ENCODE data around the gene SORBS2. TPM values are rescaled to one million over a fixed set of nuclear protein-coding genes. Genes with fewer than 3 reads are reported as not detected.

Gene SORBS2
- total and polyA plus RNA-seq, 2 experiments from 2014 or later, result 0.32 to 1.5 TPM

GRCh38 chr4:185779517-185779916, 32.5 kb downstream of the SORBS2 start:
- no peaks in the 10 kb centered on the region for H3K27me3 ChIP-seq (replicated peaks; ENCODE audit: insufficient read depth)
- H3K36me3 ChIP-seq (ENCODE audit: low read depth), result no peaks in the 10 kb centered on the region
- H2AFZ ChIP-seq, result no peak overlapping the region
- H3K4me2 ChIP-seq (ENCODE audit: unreplicated experiment), result no peak overlapping the region
- peak; percentile 24 for DNase-seq
- peaks cover 19% of the 10 kb centered on the region for H3K4me1 ChIP-seq (ENCODE audit: insufficient read depth)
- 62 to 65% methylated on average over 3 of the region's 3 CpGs for WGBS, 2 experiments (ENCODE audit: low coverage in 1 of 2, low lambda C conversion rate in 2 of 2, missing lambda C conversion rate in 2 of 2)
- no peaks in the 10 kb centered on the region for H3K9me2 ChIP-seq (ENCODE audit: insufficient read depth)
- no peaks in the 10 kb centered on the region for H3K79me2 ChIP-seq (ENCODE audit: insufficient read depth)
- H3F3A ChIP-seq (ENCODE audit: insufficient read depth), result peaks cover 12% of the 10 kb centered on the region; the same call in 1 of the 2 replicates
- H3K4me3 ChIP-seq, result no peak overlapping the region
- TF ChIP-seq EZH2 (IDR thresholded peaks at IDR 0.05; ENCODE audit: insufficient read depth, poor library complexity, severe bottlenecking) (no peak), EZH2phosphoT487 (IDR thresholded peaks at IDR 0.05; ENCODE audit: insufficient read depth, low read depth) (no peak)
- in situ Hi-C loops (cut with MboI), result no loop called here
- H3K9me3 ChIP-seq (ENCODE audit: low read depth), result no peaks in the 10 kb centered on the region
- H3K9ac ChIP-seq, result no peak overlapping the region
- no peaks in the 10 kb centered on the region for H4K20me1 ChIP-seq (ENCODE audit: insufficient read depth)
- H3K27ac ChIP-seq, result no peak overlapping the region

- Histone ChIP-seq H3F3A (ENCODE audit: insufficient read depth) (peaks cover 16% of the 10 kb centered on the region; the same call in 1 of the 2 replicates), H3K9me2 (ENCODE audit: insufficient read depth) (no peaks in the 10 kb centered on the region), H3K36me3 (ENCODE audit: low read depth) (no peaks in the 10 kb centered on the region), H3K9me3 (ENCODE audit: low read depth) (no peaks in the 10 kb centered on the region), H3K4me3 (no peak overlapping the region), H3K4me2 (ENCODE audit: unreplicated experiment) (no peak overlapping the region), H3K79me2 (ENCODE audit: insufficient read depth) (no peaks in the 10 kb centered on the region), H3K9ac (no peak overlapping the region), H4K20me1 (ENCODE audit: insufficient read depth) (no peaks in the 10 kb centered on the region), H3K27ac (no peak overlapping the region), H3K4me1 (ENCODE audit: insufficient read depth) (peaks cover 27% of the 10 kb centered on the region), H3K27me3 (replicated peaks; ENCODE audit: insufficient read depth) (no peaks in the 10 kb centered on the region), H2AFZ (no peak overlapping the region)
- no peak for TF ChIP-seq EZH2 (IDR thresholded peaks at IDR 0.05; ENCODE audit: insufficient read depth, poor library complexity, severe bottlenecking)
- no peak for TF ChIP-seq EZH2phosphoT487 (IDR thresholded peaks at IDR 0.05; ENCODE audit: insufficient read depth, low read depth)
- DNase-seq, result no peak
- 77 to 82% methylated on average over 11 of the region's 11 CpGs for WGBS, 2 experiments (ENCODE audit: low coverage in 1 of 2, low lambda C conversion rate in 2 of 2, missing lambda C conversion rate in 2 of 2)
- in situ Hi-C loops (cut with MboI), result no loop called here
Observed at GRCh38 chr4:185778307-185778706, 33.7 kb downstream of the SORBS2 start.

GRCh38 chr4:185775792-185776555, 36.0 kb downstream of the SORBS2 start:
- DNase-seq, result peak; percentile 55
- peak overlapping the region; percentile 86 for H3K4me2 ChIP-seq (ENCODE audit: unreplicated experiment)
- TF ChIP-seq EZH2phosphoT487 (IDR thresholded peaks at IDR 0.05; ENCODE audit: insufficient read depth, low read depth) (no peak), EZH2 (IDR thresholded peaks at IDR 0.05; ENCODE audit: insufficient read depth, poor library complexity, severe bottlenecking) (no peak)

GRCh38 chr4:185774845-185775680, 36.9 kb downstream of the SORBS2 start:
- H3K27ac ChIP-seq, result peak overlapping the region; percentile 34
- H3F3A ChIP-seq (ENCODE audit: insufficient read depth), result peaks cover 16% of the 10 kb centered on the region; the same call in 1 of the 2 replicates
- no peaks in the 10 kb centered on the region for H3K36me3 ChIP-seq (ENCODE audit: low read depth)
- H3K79me2 ChIP-seq (ENCODE audit: insufficient read depth), result no peaks in the 10 kb centered on the region
- no peaks in the 10 kb centered on the region for H3K9me2 ChIP-seq (ENCODE audit: insufficient read depth)
- H3K9me3 ChIP-seq (ENCODE audit: low read depth), result no peaks in the 10 kb centered on the region
- no peak overlapping the region for H3K9ac ChIP-seq
- peak; percentile 82 for DNase-seq
- H3K4me2 ChIP-seq (ENCODE audit: unreplicated experiment), result peak overlapping the region; percentile 86
- in situ Hi-C loops (cut with MboI), result no loop called here
- H2AFZ ChIP-seq, result peak overlapping the region; percentile 20
- H3K27me3 ChIP-seq (replicated peaks; ENCODE audit: insufficient read depth), result no peaks in the 10 kb centered on the region
- WGBS, 2 experiments (ENCODE audit: low coverage in 1 of 2, low lambda C conversion rate in 2 of 2, missing lambda C conversion rate in 2 of 2), result 6 to 14% methylated on average over 5 of the region's 5 CpGs
- peak overlapping the region; percentile 46 for H3K4me3 ChIP-seq
- TF ChIP-seq EZH2 (IDR thresholded peaks at IDR 0.05; ENCODE audit: insufficient read depth, poor library complexity, severe bottlenecking), result no peak
- no peak for TF ChIP-seq EZH2phosphoT487 (IDR thresholded peaks at IDR 0.05; ENCODE audit: insufficient read depth, low read depth)
- no peaks in the 10 kb centered on the region for H4K20me1 ChIP-seq (ENCODE audit: insufficient read depth)
- H3K4me1 ChIP-seq (ENCODE audit: insufficient read depth), result peaks cover 32% of the 10 kb centered on the region

More at GRCh38 chr4:185775792-185776555, 36.0 kb downstream of the SORBS2 start:
- H3K4me3 ChIP-seq, result peak overlapping the region; percentile 46; the same call in 1 of the 2 replicates
- no peaks in the 10 kb centered on the region for H3K9me2 ChIP-seq (ENCODE audit: insufficient read depth)
- WGBS, 2 experiments (ENCODE audit: low coverage in 1 of 2, low lambda C conversion rate in 2 of 2, missing lambda C conversion rate in 2 of 2), result 70 to 72% methylated on average over 4 of the region's 4 CpGs
- peaks cover 32% of the 10 kb centered on the region for H3K4me1 ChIP-seq (ENCODE audit: insufficient read depth)
- H3K9me3 ChIP-seq (ENCODE audit: low read depth), result no peaks in the 10 kb centered on the region
- H3K9ac ChIP-seq, result no peak overlapping the region
- no peaks in the 10 kb centered on the region for H3K27me3 ChIP-seq (replicated peaks; ENCODE audit: insufficient read depth)
- H3K79me2 ChIP-seq (ENCODE audit: insufficient read depth), result no peaks in the 10 kb centered on the region
- peak overlapping the region; percentile 34; the same call in 1 of the 2 replicates for H3K27ac ChIP-seq
- peak overlapping the region; percentile 20 for H2AFZ ChIP-seq
- no peaks in the 10 kb centered on the region for H3K36me3 ChIP-seq (ENCODE audit: low read depth)
- in situ Hi-C loops (cut with MboI), result no loop called here
- H3F3A ChIP-seq (ENCODE audit: insufficient read depth), result peaks cover 16% of the 10 kb centered on the region; the same call in 1 of the 2 replicates
- no peaks in the 10 kb centered on the region for H4K20me1 ChIP-seq (ENCODE audit: insufficient read depth)

Data from GM23248 (cell line).